ENCODE results near the gene SEMA7A.
"Not testable (repeated sequence)": the region's sequence is repeated elsewhere in the genome, so short reads cannot be mapped to it uniquely, and the experiment has no call there.

The SEMA7A gene

GRCh38 chr15:74433592-74434262 lies at the start of gene SEMA7A:
TSS of gene SEMA7A (minus strand) at chr15:74433958. CDS start at chr15:74433918, 40 bp downstream.
- peak; percentile 40 for DNase-seq (ENCODE audit: low read depth)

GRCh38 chr15:74482661-74483060 lies 48.9 kb upstream of the SEMA7A start:
- DNase-seq (ENCODE audit: low read depth): no peak

DNA sequence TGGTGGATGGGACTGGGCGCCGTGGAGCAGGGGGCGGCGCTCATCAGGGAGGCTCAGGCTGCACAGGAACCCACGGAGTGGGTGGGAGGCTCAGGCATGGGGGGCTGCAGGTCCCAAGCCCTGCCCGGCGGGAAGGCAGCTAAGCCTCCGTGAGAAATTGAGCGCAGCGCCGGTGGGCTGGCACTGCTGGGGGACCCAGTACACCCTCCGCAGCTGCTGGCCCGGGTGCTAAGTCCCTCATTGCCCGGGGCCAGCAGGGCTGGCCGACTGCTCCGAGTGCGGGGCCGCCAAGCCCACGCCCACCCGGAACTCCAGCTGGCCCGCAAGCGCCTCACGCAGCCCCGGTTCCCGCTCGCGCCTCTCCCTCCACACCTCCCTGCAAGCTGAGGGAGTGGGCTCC lies 46.6 kb upstream of the SEMA7A start:
- not testable (repeated sequence) for DNase-seq (ENCODE audit: low read depth)

- DNase-seq (ENCODE audit: low read depth): not testable (repeated sequence)
Observed at GRCh38 chr15:74471621-74472020, 37.9 kb upstream of the SEMA7A start.

GRCh38 chr15:74470631-74471395 lies 37.1 kb upstream of the SEMA7A start:
- DNase-seq (ENCODE audit: low read depth): no peak

DNA sequence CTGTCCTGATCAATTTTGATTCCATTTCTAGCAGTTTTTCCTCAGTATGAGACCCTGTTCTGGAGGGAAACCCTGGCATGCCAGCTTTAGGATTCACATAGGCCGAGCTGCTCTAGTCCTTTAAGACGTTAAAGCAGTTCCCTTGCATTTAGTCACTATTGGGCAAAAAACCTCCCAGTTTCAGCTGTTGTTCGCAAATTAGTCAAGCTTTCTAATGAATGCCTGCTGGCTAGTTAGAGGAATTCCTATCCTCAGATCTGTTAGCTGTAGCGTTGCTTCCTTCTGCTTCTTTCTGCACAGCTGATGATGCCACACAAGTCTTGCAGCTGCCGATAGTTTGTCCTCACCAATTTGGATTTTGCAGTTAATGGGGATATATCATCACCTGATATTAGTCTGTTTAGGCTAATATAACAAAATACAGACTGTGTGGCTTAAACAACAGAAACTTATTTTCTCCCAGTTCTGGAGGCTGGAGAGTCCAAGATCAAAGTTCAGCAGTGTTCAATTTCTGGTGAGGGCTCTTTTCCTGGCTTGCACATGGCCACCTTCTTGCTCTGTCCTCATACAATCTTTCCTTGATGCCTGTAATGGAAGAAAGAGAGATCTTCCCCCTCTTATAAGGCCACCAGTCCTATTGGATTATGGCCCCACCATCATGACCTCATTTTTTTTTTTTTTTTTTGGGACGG lies 34.7 kb upstream of the SEMA7A start:
- no peak for DNase-seq (ENCODE audit: low read depth)

DNA sequence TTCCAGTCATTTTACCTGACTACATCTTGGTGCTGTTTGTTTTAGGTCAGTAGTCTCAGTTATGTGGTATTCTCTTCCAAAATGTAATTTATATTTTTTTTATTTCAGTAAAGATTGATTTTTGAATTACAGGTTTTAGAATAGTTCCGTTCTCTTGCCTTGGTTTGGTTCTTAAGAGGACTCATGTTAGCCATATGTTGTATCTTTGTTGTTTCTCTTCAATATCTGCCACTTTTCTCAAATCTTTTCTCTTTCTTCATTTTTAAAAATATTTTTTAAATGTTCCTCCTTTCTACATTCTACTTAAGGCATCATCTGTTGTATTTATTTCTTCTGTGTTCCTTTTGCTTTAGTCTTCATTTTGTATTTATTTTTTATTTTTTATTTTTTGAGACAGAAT lies 32.8 kb upstream of the SEMA7A start:
- DNase-seq (ENCODE audit: low read depth): no peak

GRCh38 chr15:74464897-74465296 lies 31.1 kb upstream of the SEMA7A start:
- DNase-seq (ENCODE audit: low read depth): no peak

GRCh38 chr15:74464216-74464615 lies 30.5 kb upstream of the SEMA7A start:
- DNase-seq (ENCODE audit: low read depth): no peak

DNA sequence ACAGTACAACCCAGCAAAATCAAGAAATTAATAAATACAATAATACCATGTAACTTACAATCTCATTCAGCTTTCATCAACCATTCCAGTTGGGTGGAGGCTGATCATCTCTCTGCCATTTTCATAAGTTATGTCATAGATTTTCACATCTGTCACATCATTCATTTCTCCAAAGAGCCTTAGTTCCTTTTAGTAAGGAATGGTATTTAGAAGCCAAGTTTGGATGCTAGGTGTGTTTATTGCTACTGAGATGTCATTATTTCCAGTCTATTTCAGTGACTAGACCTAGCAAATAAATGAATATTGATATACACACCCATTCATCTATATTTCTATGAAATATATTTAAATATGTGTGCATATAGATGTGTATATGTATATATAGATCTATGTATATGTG lies 29.9 kb upstream of the SEMA7A start:
- no peak for DNase-seq (ENCODE audit: low read depth)

DNA sequence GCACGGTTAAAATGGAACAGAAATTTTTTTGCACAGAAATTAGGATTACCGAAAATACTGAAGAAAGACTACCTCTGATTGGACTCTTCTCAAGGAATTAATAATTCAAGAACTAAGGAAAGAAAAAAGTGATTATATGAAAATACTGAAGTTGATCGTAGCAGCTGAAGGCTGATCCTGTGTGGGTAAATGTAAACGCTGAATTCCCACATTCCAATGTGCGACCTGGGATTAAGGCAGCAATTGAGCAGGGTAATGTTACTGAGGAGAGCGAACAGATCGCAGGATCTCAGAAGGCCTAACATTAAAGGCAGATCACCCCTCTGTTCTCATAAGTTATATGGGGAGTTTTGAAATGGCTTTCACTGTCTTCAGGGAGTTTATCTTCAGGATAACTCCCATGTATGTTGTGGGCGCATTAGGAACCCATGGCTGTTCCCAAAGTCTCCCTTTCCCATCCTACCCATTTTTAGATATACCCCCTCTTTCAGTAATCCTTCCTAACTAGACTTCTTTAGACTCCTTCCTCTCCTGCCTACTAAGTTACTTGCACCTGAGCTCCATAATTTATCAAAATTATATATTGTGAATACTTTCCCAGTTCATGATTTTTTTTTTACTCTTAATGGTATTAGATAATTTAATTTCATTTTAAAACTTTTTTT lies 28.2 kb upstream of the SEMA7A start:
- DNase-seq (ENCODE audit: low read depth): no peak

GRCh38 chr15:74460871-74461846 lies 27.4 kb upstream of the SEMA7A start, which contains the start of gene UBL7:
TSS of gene UBL7 (minus strand) at chr15:74461160. CDS start at chr15:74458867, 2,293 bp downstream.
- DNase-seq (ENCODE audit: low read depth): peak; percentile 96

GRCh38 chr15:74460298-74460697 lies 26.5 kb upstream of the SEMA7A start:
- DNase-seq (ENCODE audit: low read depth): no peak

GRCh38 chr15:74459798-74460197 lies 26.0 kb upstream of the SEMA7A start:
- DNase-seq (ENCODE audit: low read depth): not testable (repeated sequence)

- no peak for DNase-seq (ENCODE audit: low read depth)
Observed at GRCh38 chr15:74458473-74458872, 24.7 kb upstream of the SEMA7A start.

- not testable (repeated sequence) for DNase-seq (ENCODE audit: low read depth)
Observed at GRCh38 chr15:74457036-74457435, 23.3 kb upstream of the SEMA7A start.

GRCh38 chr15:74454764-74455500 lies 21.2 kb upstream of the SEMA7A start:
- no peak for DNase-seq (ENCODE audit: low read depth)

GRCh38 chr15:74453925-74454763 lies 20.4 kb upstream of the SEMA7A start:
- DNase-seq (ENCODE audit: low read depth): no peak

Measured in stimulated activated CD8-positive, alpha-beta memory T cell treated with anti-CD3 and anti-CD28 coated beads, Interleukin-15, amount 100 ng/mL, for 1 hour (primary cell).